Measurements from ENCODE around the gene KCNG4. TPM values are rescaled to one million over a fixed set of nuclear protein-coding genes. Genes with fewer than 3 reads are reported as not detected.

KCNG4 gene
- total and polyA plus RNA-seq, 10 of the 15 experiments (the other 5 are each of a cell fraction or from before 2014, with no cell fraction given), result not detected

GRCh38 chr16:84186685-84187437, 53.0 kb downstream of the KCNG4 start, which contains the start of gene TAF1C (continued):
- TF ChIP-seq, protein P1, sequence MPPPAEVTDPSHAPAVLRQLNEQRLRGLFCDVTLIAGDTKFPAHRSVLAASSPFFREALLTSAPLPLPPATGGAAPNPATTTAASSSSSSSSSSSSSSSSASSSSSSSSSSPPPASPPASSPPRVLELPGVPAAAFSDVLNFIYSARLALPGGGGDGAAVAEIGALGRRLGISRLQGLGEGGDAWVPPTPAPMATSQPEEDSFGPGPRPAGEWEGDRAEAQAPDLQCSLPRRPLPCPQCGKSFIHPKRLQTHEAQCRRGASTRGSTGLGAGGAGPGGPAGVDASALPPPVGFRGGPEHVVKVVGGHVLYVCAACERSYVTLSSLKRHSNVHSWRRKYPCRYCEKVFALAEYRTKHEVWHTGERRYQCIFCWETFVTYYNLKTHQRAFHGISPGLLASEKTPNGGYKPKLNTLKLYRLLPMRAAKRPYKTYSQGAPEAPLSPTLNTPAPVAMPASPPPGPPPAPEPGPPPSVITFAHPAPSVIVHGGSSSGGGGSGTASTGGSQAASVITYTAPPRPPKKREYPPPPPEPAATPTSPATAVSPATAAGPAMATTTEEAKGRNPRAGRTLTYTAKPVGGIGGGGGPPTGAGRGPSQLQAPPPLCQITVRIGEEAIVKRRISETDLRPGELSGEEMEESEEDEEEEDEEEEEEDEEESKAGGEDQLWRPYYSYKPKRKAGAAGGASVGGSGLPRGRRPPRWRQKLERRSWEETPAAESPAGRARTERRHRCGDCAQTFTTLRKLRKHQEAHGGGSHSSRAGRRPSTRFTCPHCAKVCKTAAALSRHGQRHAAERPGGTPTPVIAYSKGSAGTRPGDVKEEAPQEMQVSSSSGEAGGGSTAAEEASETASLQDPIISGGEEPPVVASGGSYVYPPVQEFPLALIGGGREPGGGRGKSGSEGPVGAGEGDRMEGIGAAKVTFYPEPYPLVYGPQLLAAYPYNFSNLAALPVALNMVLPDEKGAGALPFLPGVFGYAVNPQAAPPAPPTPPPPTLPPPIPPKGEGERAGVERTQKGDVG (CRISPR knock-in tag; IDR thresholded peaks at IDR 0.05), result no peak
- no peak for TF ChIP-seq MTA3 (IDR thresholded peaks at IDR 0.05; ENCODE audit: borderline replicate concordance, low read length)
- TF ChIP-seq MYB (IDR thresholded peaks at IDR 0.05; ENCODE audit: borderline replicate concordance, low read depth, low read length), result no peak
- TF ChIP-seq NFIC (IDR thresholded peaks at IDR 0.05; ENCODE audit: low read depth, low read length), result no peak
- TF ChIP-seq POLR2AphosphoS2 (IDR thresholded peaks at IDR 0.05; ENCODE audit: low read depth, low read length), result 0 out of 2 replicates have a peak, but pooled peaks have one; percentile 70
- no peak for TF ChIP-seq ATF7 (IDR thresholded peaks at IDR 0.05; ENCODE audit: low read depth)
- peak; percentile 84; the same call in 1 of the 2 replicates for TF ChIP-seq ASH2L (IDR thresholded peaks at IDR 0.05; ENCODE audit: borderline replicate concordance, low read depth)
- peak; percentile 59; the same call in 1 of the 3 replicates for TF ChIP-seq POU2F2 (IDR thresholded peaks at IDR 0.05; ENCODE audit: borderline replicate concordance, low read depth, low read length)
- TF ChIP-seq, protein P2, sequence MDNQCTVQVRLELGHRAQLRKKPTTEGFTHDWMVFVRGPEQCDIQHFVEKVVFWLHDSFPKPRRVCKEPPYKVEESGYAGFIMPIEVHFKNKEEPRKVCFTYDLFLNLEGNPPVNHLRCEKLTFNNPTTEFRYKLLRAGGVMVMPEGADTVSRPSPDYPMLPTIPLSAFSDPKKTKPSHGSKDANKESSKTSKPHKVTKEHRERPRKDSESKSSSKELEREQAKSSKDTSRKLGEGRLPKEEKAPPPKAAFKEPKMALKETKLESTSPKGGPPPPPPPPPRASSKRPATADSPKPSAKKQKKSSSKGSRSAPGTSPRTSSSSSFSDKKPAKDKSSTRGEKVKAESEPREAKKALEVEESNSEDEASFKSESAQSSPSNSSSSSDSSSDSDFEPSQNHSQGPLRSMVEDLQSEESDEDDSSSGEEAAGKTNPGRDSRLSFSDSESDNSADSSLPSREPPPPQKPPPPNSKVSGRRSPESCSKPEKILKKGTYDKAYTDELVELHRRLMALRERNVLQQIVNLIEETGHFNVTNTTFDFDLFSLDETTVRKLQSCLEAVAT (IDR thresholded peaks at IDR 0.05), result no peak
- TF ChIP-seq MTA2 (IDR thresholded peaks at IDR 0.05; ENCODE audit: low read depth), result no peak
- peak; percentile 84 for TF ChIP-seq RAD21 (IDR thresholded peaks at IDR 0.05; ENCODE audit: insufficient read depth, low read depth, low read length)
- no peak for TF ChIP-seq SUZ12 (IDR thresholded peaks at IDR 0.05; ENCODE audit: unreplicated experiment)
- 0 out of 2 replicates have a peak, but pooled peaks have one; percentile 20 for TF ChIP-seq BCL11A (IDR thresholded peaks at IDR 0.05; ENCODE audit: low read depth, low read length)
- TF ChIP-seq NFXL1 (IDR thresholded peaks at IDR 0.05; ENCODE audit: borderline replicate concordance), result no peak
- TF ChIP-seq MEF2B (IDR thresholded peaks at IDR 0.05; ENCODE audit: partially characterized antibody, poor library complexity, severe bottlenecking), result peak; percentile 75
- no peak for TF ChIP-seq TCF3 (IDR thresholded peaks at IDR 0.05; ENCODE audit: borderline replicate concordance, insufficient read depth, low read depth, low read length)
- TF ChIP-seq FOS (IDR thresholded peaks at IDR 0.05; ENCODE audit: borderline replicate concordance, extremely low read depth, insufficient read length), result no peak
- peak; percentile 53 for TF ChIP-seq IRF3 (IDR thresholded peaks at IDR 0.05)
- peak; percentile 94 to 99 (median 97); a peak in 5 of 6 replicates for TF ChIP-seq CTCF (IDR thresholded peaks at IDR 0.05 in 2 of 3, conservative IDR thresholded peaks at IDR 0.05 in 1 of 3; ENCODE audit: control insufficient read depth in 2 of 3, extremely low read depth in 1 of 3, insufficient read depth in 1 of 3, low read depth in 3 of 3, low read length in 3 of 3)
- 0 out of 4 replicates have a peak, but pooled peaks of 1 of the 2 experiments have one; percentile 55 for TF ChIP-seq SRF (IDR thresholded peaks at IDR 0.05; ENCODE audit: low read depth in 2 of 2, low read length in 2 of 2)
- TF ChIP-seq RFX5 (IDR thresholded peaks at IDR 0.05; ENCODE audit: low read depth, low read length), result peak; percentile 19; the same call in 1 of the 2 replicates
- TF ChIP-seq TAF1 (IDR thresholded peaks at IDR 0.05; ENCODE audit: borderline replicate concordance, low read depth, low read length), result peak; percentile 39; the same call in 1 of the 2 replicates

All from GM12878 (cell line).